Measurements from ENCODE around the gene RASAL1.
"Not testable (repeated sequence)": the region's sequence is repeated elsewhere in the genome, so short reads cannot be mapped to it uniquely, and the experiment has no call there.

The RASAL1 gene

GRCh38 chr12:113119980-113120669, 15.4 kb downstream of the RASAL1 start:
- FAIRE-seq (no peak), DNase-seq (ENCODE audit: insufficient read length, low spot score) (no peak)

GRCh38 chr12:113118142-113118541, 17.4 kb downstream of the RASAL1 start:
- FAIRE-seq (no peak), DNase-seq (ENCODE audit: insufficient read length, low spot score) (no peak)

GRCh38 chr12:113117684-113118083, 17.9 kb downstream of the RASAL1 start:
- not testable (repeated sequence) for DNase-seq (ENCODE audit: insufficient read length, low spot score); FAIRE-seq

- no peak for DNase-seq (ENCODE audit: insufficient read length, low spot score)
- FAIRE-seq: no peak
Measured at GRCh38 chr12:113116875-113117274, 18.7 kb downstream of the RASAL1 start.

- no peak for DNase-seq (ENCODE audit: insufficient read length, low spot score)
- no peak for FAIRE-seq
Measured at GRCh38 chr12:113115455-113116126, 20.0 kb downstream of the RASAL1 start.

- no peak for FAIRE-seq
- no peak for DNase-seq (ENCODE audit: insufficient read length, low spot score)
Measured at GRCh38 chr12:113114447-113115178, 20.9 kb downstream of the RASAL1 start.

GRCh38 chr12:113113397-113113796, 22.2 kb downstream of the RASAL1 start:
- DNase-seq (ENCODE audit: insufficient read length, low spot score) (no peak), FAIRE-seq (no peak)

GRCh38 chr12:113112043-113112899, 23.3 kb downstream of the RASAL1 start:
- no peak for DNase-seq (ENCODE audit: insufficient read length, low spot score)
- no peak for FAIRE-seq

GRCh38 chr12:113111247-113111646, 24.3 kb downstream of the RASAL1 start:
- FAIRE-seq: no peak
- no peak for DNase-seq (ENCODE audit: insufficient read length, low spot score)

- DNase-seq (ENCODE audit: insufficient read length, low spot score) (no peak), FAIRE-seq (no peak)
Measured at GRCh38 chr12:113109872-113110599, 25.5 kb downstream of the RASAL1 start.

GRCh38 chr12:113109360-113109759, 26.2 kb downstream of the RASAL1 start:
- FAIRE-seq (no peak), DNase-seq (ENCODE audit: insufficient read length, low spot score) (no peak)

- DNase-seq (ENCODE audit: insufficient read length, low spot score) (no peak), FAIRE-seq (no peak)
Measured at GRCh38 chr12:113108308-113108707, 27.3 kb downstream of the RASAL1 start.

GRCh38 chr12:113106361-113106760, 29.2 kb downstream of the RASAL1 start:
- FAIRE-seq (no peak), DNase-seq (ENCODE audit: insufficient read length, low spot score) (no peak)

- no peak for FAIRE-seq
Measured at GRCh38 chr12:113105606-113106271, 29.8 kb downstream of the RASAL1 start.

GRCh38 chr12:113104953-113105510, 30.5 kb downstream of the RASAL1 start:
- no peak for FAIRE-seq

More at GRCh38 chr12:113105606-113106271, 29.8 kb downstream of the RASAL1 start:
- no peak for DNase-seq (ENCODE audit: insufficient read length, low spot score)

GRCh38 chr12:113103756-113104450, 31.7 kb downstream of the RASAL1 start:
- DNase-seq (ENCODE audit: insufficient read length, low spot score): no peak
- no peak for FAIRE-seq

More at GRCh38 chr12:113104953-113105510, 30.5 kb downstream of the RASAL1 start:
- no peak for DNase-seq (ENCODE audit: insufficient read length, low spot score)

GRCh38 chr12:113102811-113103210, 32.8 kb downstream of the RASAL1 start:
- FAIRE-seq (no peak), DNase-seq (ENCODE audit: insufficient read length, low spot score) (no peak)

GRCh38 chr12:113101751-113102150, 33.8 kb downstream of the RASAL1 start:
- FAIRE-seq: no peak
- DNase-seq (ENCODE audit: insufficient read length, low spot score): no peak

Data from HTR-8/SVneo (cell line).